Measurements from ENCODE around the gene MACC1.
"Not testable (repeated sequence)": the region's sequence is repeated elsewhere in the genome, so short reads cannot be mapped to it uniquely, and the experiment has no call there.

MACC1 gene

GRCh38 chr7:20122073-20122472, 95.1 kb downstream of the MACC1 start:
- no peak for DNase-seq

- no peak for DNase-seq
Observed at GRCh38 chr7:20121404-20121803, 95.8 kb downstream of the MACC1 start.

GRCh38 chr7:20120611-20121168, 96.5 kb downstream of the MACC1 start:
- DNase-seq = not testable (repeated sequence)

GRCh38 chr7:20116869-20117268, 100.3 kb downstream of the MACC1 start:
- no peak for DNase-seq

- no peak for DNase-seq
Observed at GRCh38 chr7:20114468-20114867, 102.7 kb downstream of the MACC1 start.

- DNase-seq = no peak
Observed at GRCh38 chr7:20113427-20114027, 103.7 kb downstream of the MACC1 start.

GRCh38 chr7:20112696-20113095, 104.5 kb downstream of the MACC1 start:
- no peak for DNase-seq

- DNase-seq = no peak
Observed at GRCh38 chr7:20111821-20112542, 105.2 kb downstream of the MACC1 start.

GRCh38 chr7:20107582-20107981, 109.6 kb downstream of the MACC1 start:
- DNase-seq = no peak

GRCh38 chr7:20104696-20105095, 112.5 kb downstream of the MACC1 start:
- DNase-seq = no peak

GRCh38 chr7:20102982-20103381, 114.2 kb downstream of the MACC1 start:
- no peak for DNase-seq

GRCh38 chr7:20095862-20096261, 121.3 kb downstream of the MACC1 start:
- DNase-seq = no peak

GRCh38 chr7:20095436-20095835, 121.7 kb downstream of the MACC1 start:
- DNase-seq = no peak

- DNase-seq = no peak
Observed at GRCh38 chr7:20089431-20089830, 127.8 kb downstream of the MACC1 start.

GRCh38 chr7:20085086-20085485, 132.1 kb downstream of the MACC1 start:
- no peak for DNase-seq
